Fibroblast of lung (primary cell): ENCODE data around the gene ZNF593. TPM values are rescaled to one million over a fixed set of nuclear protein-coding genes. Genes with fewer than 3 reads are reported as not detected.

Source experiments
- DNase-seq, 2 donors: peaks; one replicate each; pipeline versions ENCODE4 v3.0.0 to v3.0.0-alpha.2; 2010; ENCODE audit warnings: low read depth in 2 of 2
- H2AFZ ChIP-seq: 2 replicates; pipeline ENCODE4 v1.5.1; 2012; ENCODE audit warnings: low read length, control low read depth, inconsistent platforms
- H3K27ac ChIP-seq: 2 replicates; pipeline ENCODE4 v1.5.1; 2011; ENCODE audit warnings: low read length, control low read depth; ENCODE audit not compliant: insufficient read depth
- H3K27me3 ChIP-seq: 2 replicates; pipeline ENCODE4 v1.5.1; 2011; ENCODE audit warnings: mild to moderate bottlenecking, low read length; ENCODE audit not compliant: control insufficient read depth, insufficient read depth
- H3K36me3 ChIP-seq: 2 replicates; pipeline ENCODE4 v1.5.1; 2011; ENCODE audit warnings: low read length; ENCODE audit not compliant: control insufficient read depth, insufficient read depth
- H3K4me1 ChIP-seq: 2 replicates; pipeline ENCODE4 v1.5.1; 2011; ENCODE audit warnings: low read length; ENCODE audit not compliant: control insufficient read depth, insufficient read depth; ENCODE audit errors: extremely low read depth
- H3K4me2 ChIP-seq: 2 replicates; pipeline ENCODE4 v1.5.1; 2011; ENCODE audit warnings: low read length, control low read depth; ENCODE audit not compliant: insufficient read depth; ENCODE audit errors: extremely low read depth
- H3K4me3 ChIP-seq, 4 experiments: fragments of 200-600 bp in 1 of 4; sonication (generic) in 1 of 4; replicated peaks in 1 of 4; 2 replicates each; pipeline ENCODE4 v1.5.1; 2011 to 2016; ENCODE audit warnings: low read length in 4 of 4, low read depth in 3 of 4, mild to moderate bottlenecking in 3 of 4, control low read depth in 2 of 4, inconsistent platforms in 1 of 4, mixed read lengths in 1 of 4; ENCODE audit not compliant: insufficient read depth in 1 of 4; ENCODE audit errors: control extremely low read depth in 1 of 4
- H3K79me2 ChIP-seq: 2 replicates; pipeline ENCODE4 v1.5.1; 2012; ENCODE audit warnings: mild to moderate bottlenecking, low read length, inconsistent platforms; ENCODE audit not compliant: control insufficient read depth, insufficient read depth
- H3K9ac ChIP-seq: 2 replicates; pipeline ENCODE4 v1.5.1; 2011; ENCODE audit warnings: mild to moderate bottlenecking, low read length, control low read depth; ENCODE audit not compliant: insufficient read depth
- H3K9me3 ChIP-seq: 2 replicates; pipeline ENCODE4 v1.5.1; 2012; ENCODE audit warnings: low read depth, low read length; ENCODE audit not compliant: control insufficient read depth, insufficient read depth
- H4K20me1 ChIP-seq: 2 replicates; pipeline ENCODE4 v1.5.1; 2011; ENCODE audit warnings: low read length; ENCODE audit not compliant: control insufficient read depth, insufficient read depth; ENCODE audit errors: extremely low read depth
- EZH2 ChIP-seq: IDR thresholded peaks from 2 replicates; pipeline ENCODE4 v1.5.1; 2012; ENCODE audit warnings: low read length, control low read depth, mild to moderate bottlenecking; ENCODE audit errors: missing control alignments
- polyA plus RNA-seq, 2 donors: library from polyadenylated mRNA; depleted of rRNA in 1 of 2; stranded (reverse) in 1 of 2; unstranded in 1 of 2; fragments of >200 nt; gene quantifications; 2 replicates each; pipeline ENCODE4 v1.2.1, GENCODE V29; 2011 to 2012; ENCODE audit warnings: missing spikeins in 1 of 2
- total RNA-seq: library from RNA; depleted of rRNA; stranded (reverse); fragments of >200 nt; gene quantifications from 2 replicates; pipeline ENCODE4 v1.2.1, GENCODE V29; 2014
- TF ChIP-seq, protein P1 (sequence below), 2 donors: IDR thresholded peaks in 1 of 2; conservative IDR thresholded peaks in 1 of 2; 1 replicate in 1 of 2; 2 replicates in 1 of 2; pipeline ENCODE4 v1.5.1; 2011 to 2012; ENCODE audit warnings: low read length in 2 of 2, control low read depth in 1 of 2, inconsistent platforms in 1 of 2, low read depth in 1 of 2, mild to moderate bottlenecking in 1 of 2

Gene ZNF593
- total and polyA plus RNA-seq, 2 donors (not counting 1 experiment from before 2014, with no cell fraction given) = 17.6 to 30.7 TPM

DNA sequence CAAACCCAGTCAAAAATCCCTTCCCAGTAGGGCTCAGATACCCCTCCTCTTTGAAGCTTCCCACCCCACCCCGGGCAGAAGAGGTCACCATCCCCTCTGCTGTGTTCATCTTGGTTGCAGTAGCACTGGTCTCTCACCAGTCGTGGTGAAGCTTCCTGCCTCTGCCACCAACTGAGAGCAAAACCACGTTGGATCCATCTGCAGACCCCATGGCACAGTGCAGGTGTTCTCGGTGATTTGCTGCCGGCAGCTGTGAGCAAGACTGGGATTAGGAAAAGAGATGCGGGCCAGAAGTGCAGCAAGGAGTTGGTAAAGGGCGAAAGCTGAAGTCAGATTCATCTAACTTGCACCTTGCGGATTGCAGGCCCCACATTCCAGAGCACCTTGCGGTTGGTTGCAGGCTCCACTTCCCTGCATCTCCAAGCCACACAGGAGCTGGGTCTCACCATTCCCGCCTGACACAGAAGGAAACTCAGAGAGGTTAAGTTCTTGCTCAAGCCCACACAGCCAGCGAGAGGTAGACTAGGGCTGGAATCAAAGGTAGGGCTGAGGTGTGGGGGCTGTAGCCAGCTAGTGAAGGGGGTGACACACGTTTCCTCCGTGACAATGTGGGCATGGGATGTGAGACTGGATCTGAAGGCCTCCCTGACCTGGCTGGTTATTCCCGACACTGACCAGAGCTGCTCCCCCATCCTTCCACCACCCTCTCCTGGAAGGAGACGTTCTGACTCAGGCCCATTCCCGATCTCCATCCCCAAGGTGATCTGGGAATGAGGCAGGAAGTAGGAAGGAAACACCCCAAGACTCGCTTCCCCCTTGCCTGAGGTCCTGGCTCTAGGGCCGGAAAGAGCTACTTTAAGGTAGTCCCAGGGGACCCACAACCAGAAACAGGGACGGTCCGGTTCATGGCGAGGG, 14.1 kb upstream of the ZNF593 start:
- H3K4me3 ChIP-seq = no peak overlapping the region
- no peak for DNase-seq
- no peaks in the 10 kb centered on the region for H3K9me3 ChIP-seq
- H2AFZ ChIP-seq = no peak overlapping the region
- H3K27ac ChIP-seq = no peak overlapping the region
- H3K4me1 ChIP-seq = no peaks in the 10 kb centered on the region
- H3K79me2 ChIP-seq = no peaks in the 10 kb centered on the region
- H3K36me3 ChIP-seq = no peaks in the 10 kb centered on the region
- peaks cover 15% of the 10 kb centered on the region for H3K27me3 ChIP-seq
- H3K9ac ChIP-seq = no peak overlapping the region
- H3K4me2 ChIP-seq = no peak overlapping the region
- no peaks in the 10 kb centered on the region for H4K20me1 ChIP-seq
- TF ChIP-seq, protein P1, sequence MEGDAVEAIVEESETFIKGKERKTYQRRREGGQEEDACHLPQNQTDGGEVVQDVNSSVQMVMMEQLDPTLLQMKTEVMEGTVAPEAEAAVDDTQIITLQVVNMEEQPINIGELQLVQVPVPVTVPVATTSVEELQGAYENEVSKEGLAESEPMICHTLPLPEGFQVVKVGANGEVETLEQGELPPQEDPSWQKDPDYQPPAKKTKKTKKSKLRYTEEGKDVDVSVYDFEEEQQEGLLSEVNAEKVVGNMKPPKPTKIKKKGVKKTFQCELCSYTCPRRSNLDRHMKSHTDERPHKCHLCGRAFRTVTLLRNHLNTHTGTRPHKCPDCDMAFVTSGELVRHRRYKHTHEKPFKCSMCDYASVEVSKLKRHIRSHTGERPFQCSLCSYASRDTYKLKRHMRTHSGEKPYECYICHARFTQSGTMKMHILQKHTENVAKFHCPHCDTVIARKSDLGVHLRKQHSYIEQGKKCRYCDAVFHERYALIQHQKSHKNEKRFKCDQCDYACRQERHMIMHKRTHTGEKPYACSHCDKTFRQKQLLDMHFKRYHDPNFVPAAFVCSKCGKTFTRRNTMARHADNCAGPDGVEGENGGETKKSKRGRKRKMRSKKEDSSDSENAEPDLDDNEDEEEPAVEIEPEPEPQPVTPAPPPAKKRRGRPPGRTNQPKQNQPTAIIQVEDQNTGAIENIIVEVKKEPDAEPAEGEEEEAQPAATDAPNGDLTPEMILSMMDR (conservative IDR thresholded peaks at IDR 0.05 in 1 of 2, IDR thresholded peaks at IDR 0.05 in 1 of 2; ENCODE audit: low read depth in 1 of 2, low read length in 2 of 2) = no peak
- no peak for TF ChIP-seq EZH2

DNA sequence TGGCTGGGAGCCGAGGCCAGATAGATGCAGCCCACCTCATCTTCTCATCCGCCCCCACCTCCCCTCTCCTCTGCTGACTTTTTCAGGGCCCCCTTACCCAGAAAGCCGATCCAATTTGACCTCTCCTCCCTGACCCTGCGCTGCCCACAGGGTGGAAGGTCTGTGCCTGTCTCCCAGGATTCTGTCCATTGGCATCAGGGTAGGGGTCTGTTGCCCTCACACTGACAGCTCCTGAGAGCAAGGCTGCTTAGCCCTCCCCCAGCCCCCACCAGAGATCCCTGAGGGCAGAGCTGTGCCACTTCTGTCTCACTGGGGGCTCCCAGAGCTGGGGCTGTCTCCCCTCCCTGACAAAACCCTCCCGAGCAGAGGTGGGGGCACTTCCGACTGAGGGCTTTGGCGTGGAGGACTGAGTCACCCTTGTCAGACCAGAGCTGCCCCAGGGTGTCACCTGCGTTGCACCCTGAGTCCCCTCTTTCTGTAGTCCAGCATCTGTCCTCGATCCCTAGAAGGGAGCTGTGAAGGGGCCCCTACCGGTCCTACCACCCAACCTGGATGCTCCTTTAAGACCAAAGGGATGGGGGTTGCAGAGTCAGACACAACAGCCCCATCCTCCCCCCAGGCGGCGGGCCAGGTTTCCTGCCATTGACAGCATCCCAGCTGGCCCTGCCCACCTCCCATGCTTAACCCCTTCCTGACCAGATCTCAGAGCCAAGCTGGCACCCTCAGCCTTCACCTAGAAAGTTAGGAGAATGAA, 13.2 kb upstream of the ZNF593 start:
- Histone ChIP-seq H3K4me2 (no peak overlapping the region), H3K27ac (no peak overlapping the region), H3K9ac (no peak overlapping the region), H3K4me3 (no peak overlapping the region), H4K20me1 (no peaks in the 10 kb centered on the region), H3K9me3 (no peaks in the 10 kb centered on the region), H3K79me2 (no peaks in the 10 kb centered on the region), H3K27me3 (peaks cover 12% of the 10 kb centered on the region), H2AFZ (no peak overlapping the region), H3K36me3 (no peaks in the 10 kb centered on the region), H3K4me1 (peaks cover 1% of the 10 kb centered on the region)
- no peak for DNase-seq
- TF ChIP-seq EZH2 = no peak
- TF ChIP-seq, protein P1 (conservative IDR thresholded peaks at IDR 0.05 in 1 of 2, IDR thresholded peaks at IDR 0.05 in 1 of 2; ENCODE audit: low read depth in 1 of 2, low read length in 2 of 2) = no peak

DNA sequence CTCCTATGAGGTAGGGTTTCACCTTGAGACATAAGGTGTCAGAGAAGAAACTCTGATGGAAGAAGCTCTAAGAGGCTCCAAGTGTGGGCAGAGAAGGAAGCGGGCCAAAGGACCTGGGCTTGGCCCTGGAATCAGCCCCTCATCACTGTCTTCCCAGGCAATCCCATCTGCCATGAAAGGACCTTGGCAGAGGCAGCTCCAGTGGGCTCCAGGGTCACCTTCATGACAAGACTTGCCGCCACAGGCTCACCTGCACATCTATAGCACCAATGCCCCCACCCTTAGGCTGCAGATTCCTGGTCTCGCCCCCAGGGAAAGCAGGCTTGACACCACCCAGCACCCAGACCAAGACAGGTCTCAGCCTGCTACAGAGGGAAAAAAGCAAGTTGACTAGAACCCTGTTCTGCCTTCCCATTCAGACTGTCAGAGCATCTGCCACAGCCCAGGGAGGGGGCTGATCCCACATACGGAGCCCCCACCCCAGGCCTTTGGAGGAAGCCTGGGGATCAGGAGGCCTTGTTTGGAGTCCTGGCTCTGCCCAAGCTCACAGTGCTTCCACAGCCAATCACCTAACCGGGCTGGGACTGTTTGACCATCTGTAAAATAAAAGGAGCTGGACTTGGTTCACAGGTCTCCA, 11.3 kb upstream of the ZNF593 start:
- peaks cover 10% of the 10 kb centered on the region for H3K27me3 ChIP-seq
- no peak overlapping the region for H3K4me3 ChIP-seq
- H3K27ac ChIP-seq = no peak overlapping the region
- no peak overlapping the region for H3K9ac ChIP-seq
- DNase-seq = no peak
- H3K4me1 ChIP-seq = peaks cover 2% of the 10 kb centered on the region
- TF ChIP-seq EZH2 = no peak
- TF ChIP-seq, protein P1 (conservative IDR thresholded peaks at IDR 0.05 in 1 of 2, IDR thresholded peaks at IDR 0.05 in 1 of 2; ENCODE audit: low read depth in 1 of 2, low read length in 2 of 2) = no peak
- no peaks in the 10 kb centered on the region for H3K36me3 ChIP-seq
- H4K20me1 ChIP-seq = no peaks in the 10 kb centered on the region
- H3K79me2 ChIP-seq = no peaks in the 10 kb centered on the region
- H3K9me3 ChIP-seq = no peaks in the 10 kb centered on the region
- H3K4me2 ChIP-seq = no peak overlapping the region
- no peak overlapping the region for H2AFZ ChIP-seq
